ENCODE data around the gene TEX51. TPM values are rescaled to one million over a fixed set of nuclear protein-coding genes. Genes with fewer than 3 reads are reported as not detected.

Gene TEX51
- total RNA-seq, 2 donors from 2014 or later, result not detected

- no peak overlapping the region for H3K9ac ChIP-seq (ENCODE audit: low read depth in 2 of 2, low read length in 2 of 2)
- intact Hi-C loops (cut with DNase I), result no loop called here
- H3K4me3 ChIP-seq, result no peak overlapping the region
- H3K27me3 ChIP-seq, result no peaks in the 10 kb centered on the region
- TF ChIP-seq, protein P1, sequence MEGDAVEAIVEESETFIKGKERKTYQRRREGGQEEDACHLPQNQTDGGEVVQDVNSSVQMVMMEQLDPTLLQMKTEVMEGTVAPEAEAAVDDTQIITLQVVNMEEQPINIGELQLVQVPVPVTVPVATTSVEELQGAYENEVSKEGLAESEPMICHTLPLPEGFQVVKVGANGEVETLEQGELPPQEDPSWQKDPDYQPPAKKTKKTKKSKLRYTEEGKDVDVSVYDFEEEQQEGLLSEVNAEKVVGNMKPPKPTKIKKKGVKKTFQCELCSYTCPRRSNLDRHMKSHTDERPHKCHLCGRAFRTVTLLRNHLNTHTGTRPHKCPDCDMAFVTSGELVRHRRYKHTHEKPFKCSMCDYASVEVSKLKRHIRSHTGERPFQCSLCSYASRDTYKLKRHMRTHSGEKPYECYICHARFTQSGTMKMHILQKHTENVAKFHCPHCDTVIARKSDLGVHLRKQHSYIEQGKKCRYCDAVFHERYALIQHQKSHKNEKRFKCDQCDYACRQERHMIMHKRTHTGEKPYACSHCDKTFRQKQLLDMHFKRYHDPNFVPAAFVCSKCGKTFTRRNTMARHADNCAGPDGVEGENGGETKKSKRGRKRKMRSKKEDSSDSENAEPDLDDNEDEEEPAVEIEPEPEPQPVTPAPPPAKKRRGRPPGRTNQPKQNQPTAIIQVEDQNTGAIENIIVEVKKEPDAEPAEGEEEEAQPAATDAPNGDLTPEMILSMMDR (IDR thresholded peaks at IDR 0.05), result no peak
- H3K27ac ChIP-seq, result no peak overlapping the region
- peak; percentile 8 for DNase-seq
- no peaks in the 10 kb centered on the region for H3K4me1 ChIP-seq
- no peaks in the 10 kb centered on the region for H3K36me3 ChIP-seq
- no peaks in the 10 kb centered on the region for H3K9me3 ChIP-seq
These were observed 18.1 kb downstream of the TEX51 start for GRCh38 chr2:126916744-126917143.

GRCh38 chr2:126921066-126921465 lies 22.4 kb downstream of the TEX51 start:
- Histone ChIP-seq H3K4me3 (no peak overlapping the region), H3K36me3 (no peaks in the 10 kb centered on the region), H3K4me1 (no peaks in the 10 kb centered on the region), H3K9me3 (no peaks in the 10 kb centered on the region), H3K9ac (ENCODE audit: low read depth in 2 of 2, low read length in 2 of 2) (no peak overlapping the region), H3K27me3 (no peaks in the 10 kb centered on the region), H3K27ac (no peak overlapping the region)
- no peak for DNase-seq
- intact Hi-C loops (cut with DNase I), result no loop called here
- TF ChIP-seq, protein P1 (IDR thresholded peaks at IDR 0.05), result no peak

DNA sequence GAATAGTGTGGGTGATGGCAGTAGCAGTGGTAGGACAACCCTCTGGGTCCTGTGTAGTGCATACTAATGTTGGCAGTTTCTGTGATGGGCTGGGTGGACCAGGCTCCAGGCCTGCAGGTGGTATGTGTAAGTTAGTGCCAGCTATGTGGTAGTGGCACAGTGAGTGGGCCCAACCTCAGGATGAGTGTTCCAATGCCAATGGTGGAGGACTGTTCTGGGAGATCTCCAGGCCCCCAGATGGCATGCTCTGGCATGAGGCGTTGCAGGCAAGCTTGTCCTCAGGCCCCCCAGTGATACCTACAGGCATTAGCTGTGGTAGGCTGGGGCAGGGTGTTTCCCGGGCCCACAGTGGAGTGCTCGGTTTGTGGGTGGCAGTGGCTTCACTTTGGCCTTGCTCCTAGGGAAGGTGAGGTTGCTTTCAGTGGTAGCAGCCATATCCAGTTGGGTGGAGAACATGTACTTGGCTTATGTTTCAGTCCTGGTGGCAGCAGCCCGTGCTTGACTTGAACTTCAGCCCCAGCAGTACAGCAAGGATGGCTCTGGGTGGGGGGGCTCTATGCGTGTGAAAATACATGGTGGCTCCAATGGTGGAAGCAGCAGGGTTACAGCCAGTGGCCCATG lies 32.4 kb downstream of the TEX51 start:
- Histone ChIP-seq H3K36me3 (no peaks in the 10 kb centered on the region), H3K9ac (ENCODE audit: low read depth in 2 of 2, low read length in 2 of 2) (no peak overlapping the region), H3K4me1 (no peaks in the 10 kb centered on the region), H3K27me3 (no peaks in the 10 kb centered on the region), H3K27ac (no peak overlapping the region), H3K9me3 (no peaks in the 10 kb centered on the region), H3K4me3 (no peak overlapping the region)
- DNase-seq, result no peak
- TF ChIP-seq, protein P1 (IDR thresholded peaks at IDR 0.05), result no peak
- intact Hi-C loops (cut with DNase I), result no loop called here

GRCh38 chr2:126932529-126932928 lies 33.8 kb downstream of the TEX51 start:
- Histone ChIP-seq H3K4me3 (no peak overlapping the region), H3K27ac (no peak overlapping the region), H3K9me3 (no peaks in the 10 kb centered on the region), H3K36me3 (no peaks in the 10 kb centered on the region), H3K27me3 (no peaks in the 10 kb centered on the region), H3K4me1 (no peaks in the 10 kb centered on the region), H3K9ac (ENCODE audit: low read depth in 2 of 2, low read length in 2 of 2) (no peak overlapping the region)
- TF ChIP-seq, protein P1 (IDR thresholded peaks at IDR 0.05), result no peak
- no peak for DNase-seq
- intact Hi-C loops (cut with DNase I), result no loop called here

DNA sequence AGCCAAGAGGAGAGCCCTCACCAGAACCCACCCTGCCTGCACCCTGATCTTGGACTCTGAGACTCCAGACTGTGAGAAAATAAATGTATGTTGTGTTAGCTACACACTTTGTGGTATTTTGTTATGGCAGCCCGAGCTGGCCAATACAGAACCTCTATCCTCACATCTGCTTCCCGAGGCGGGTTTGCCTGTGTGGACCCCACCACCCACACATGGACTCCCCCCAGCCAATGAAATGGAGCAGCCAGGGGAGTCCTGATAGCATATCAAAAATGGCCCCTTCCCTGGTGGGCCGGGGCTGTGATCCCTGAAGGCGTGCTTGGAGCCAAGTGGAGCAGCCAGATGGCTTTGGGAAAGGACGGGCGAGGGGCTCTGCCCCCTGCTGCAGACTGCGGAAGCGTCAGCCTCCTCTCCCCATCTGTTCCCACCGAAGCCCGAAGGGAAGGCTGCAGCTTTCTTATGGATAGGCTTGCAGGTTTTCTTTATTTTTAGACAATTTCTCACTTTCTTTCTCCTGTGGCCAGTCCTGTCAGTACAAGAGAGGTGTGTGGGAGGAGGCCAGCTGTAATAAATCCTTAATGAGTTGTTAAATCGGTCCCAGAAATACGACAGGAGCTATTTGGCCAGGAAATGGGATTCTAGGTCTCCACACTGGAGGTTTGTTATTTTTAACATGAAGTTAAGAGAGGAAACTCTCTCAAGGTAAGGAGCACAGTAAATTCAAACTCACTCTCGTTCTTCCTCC lies 34.4 kb downstream of the TEX51 start:
- intact Hi-C loops (cut with DNase I), result no loop called here
- Histone ChIP-seq H3K9ac (ENCODE audit: low read depth in 2 of 2, low read length in 2 of 2) (no peak overlapping the region), H3K4me1 (no peaks in the 10 kb centered on the region), H3K36me3 (no peaks in the 10 kb centered on the region), H3K27me3 (no peaks in the 10 kb centered on the region), H3K27ac (no peak overlapping the region), H3K9me3 (no peaks in the 10 kb centered on the region), H3K4me3 (no peak overlapping the region)
- TF ChIP-seq, protein P1 (IDR thresholded peaks at IDR 0.05), result no peak
- no peak for DNase-seq

Measured in colonic mucosa (tissue), 4 donors.